ENCODE results near the gene TRPC4. TPM values are rescaled to one million over a fixed set of nuclear protein-coding genes. Genes with fewer than 3 reads are reported as not detected.

Gene TRPC4
- total and polyA plus RNA-seq, 2 donors (not counting 3 experiments of a cell fraction or from before 2014, with no cell fraction given) = 0.04 to 0.64 TPM

GRCh38 chr13:37833411-37833810, 36.2 kb downstream of the TRPC4 start:
- BruUV-seq (replicated peaks) = no TSS peak
- Histone ChIP-seq H3K27me3 (ENCODE audit: control insufficient read depth in 2 of 2, insufficient read depth in 2 of 2, low read length in 2 of 2) (no peaks in the 10 kb centered on the region), H4K20me1 (replicated peaks; ENCODE audit: control insufficient read depth, extremely low read depth, insufficient read depth, low read length) (no peaks in the 10 kb centered on the region), H3K9me3 (replicated peaks; ENCODE audit: control insufficient read depth, insufficient read depth, low read length) (no peaks in the 10 kb centered on the region), H3K4me1 (ENCODE audit: control insufficient read depth, extremely low read depth, insufficient read depth, low read length) (no peaks in the 10 kb centered on the region), H3K79me2 (ENCODE audit: control insufficient read depth, insufficient read depth, low read length) (no peaks in the 10 kb centered on the region), H3K36me3 (ENCODE audit: control insufficient read depth in 2 of 2, extremely low read depth in 1 of 2, insufficient read depth in 2 of 2, low read length in 2 of 2) (no peaks in the 10 kb centered on the region), H3K9ac (replicated peaks; ENCODE audit: extremely low read depth, insufficient read depth, low read length) (no peak overlapping the region), H3K27ac (ENCODE audit: insufficient read depth, low read depth, low read length) (no peak overlapping the region), H3K4me3 (replicated peaks in 1 of 3; ENCODE audit: insufficient read depth in 1 of 3, low read depth in 1 of 3, low read length in 3 of 3) (no peak overlapping the region), H3K9me1 (replicated peaks; ENCODE audit: control insufficient read depth, extremely low read depth, insufficient read depth, low read length) (no peaks in the 10 kb centered on the region), H3K4me2 (ENCODE audit: insufficient read depth, low read length) (no peak overlapping the region), H2AFZ (ENCODE audit: low read depth, low read length) (no peak overlapping the region)
- intact Hi-C loops (cut with micrococcal nuclease) = no loop called here
- dilution Hi-C loops (cut with MboI; ENCODE audit: extremely low pct_ligation_motif_present, low sequenced_read_pairs) = no loop called here
- ChIA-PET CTCF (interaction anchor here (0.9 to 1.4 kb wide), 5 partner anchors 18 to 749 kb away, joined by 3 to 5 read pairs (median 3); no protein-coding TSS in a partner anchor), POLR2A (no interaction called here)
- FAIRE-seq (no peak), DNase-seq (ENCODE audit: low read depth, low spot score) (no peak)
- TF ChIP-seq MAX (IDR thresholded peaks at IDR 0.05; ENCODE audit: insufficient read depth, insufficient read length) (no peak), EZH2 (IDR thresholded peaks at IDR 0.05; ENCODE audit: borderline replicate concordance, low read depth, low read length, severe bottlenecking) (no peak), JUN (IDR thresholded peaks at IDR 0.05; ENCODE audit: borderline replicate concordance, insufficient read depth, insufficient read length, low read depth) (no peak), GATA2 (IDR thresholded peaks at IDR 0.05; ENCODE audit: insufficient read depth, insufficient read length, low read depth, low read length) (no peak), CTCF (IDR thresholded peaks at IDR 0.05; ENCODE audit: extremely low read depth in 1 of 2, insufficient read depth in 1 of 2, low read depth in 1 of 2, low read length in 2 of 2) (no peak), POLR2A (IDR thresholded peaks at IDR 0.05; ENCODE audit: low read depth, low read length) (no peak), FOS (IDR thresholded peaks at IDR 0.05; ENCODE audit: borderline replicate concordance, insufficient read depth, low read length) (no peak), MYC (IDR thresholded peaks at IDR 0.05; ENCODE audit: low read depth, low read length) (no peak), POLR2AphosphoS5 (IDR thresholded peaks at IDR 0.05; ENCODE audit: insufficient read depth, low read depth, low read length) (no peak)

All from endothelial cell of umbilical vein (primary cell).